HepG2 (cell line): Measurements from ENCODE around the gene SETD5. TPM values are rescaled to one million over a fixed set of nuclear protein-coding genes. Genes with fewer than 3 reads are reported as not detected.

Experiments
- BORCS8-MEF2B ChIP-seq: sonication (generic); formaldehyde crosslinking; IDR thresholded peaks from 2 replicates; pipeline ENCODE4 v1.8.0; 2022; ENCODE audit warnings: mild to moderate bottlenecking, missing genetic modification reagents
- MZF1 ChIP-seq: sonication (generic); formaldehyde crosslinking; IDR thresholded peaks from 2 replicates; pipeline ENCODE4 v1.8.1; 2023; ENCODE audit warnings: mild to moderate bottlenecking, missing genetic modification reagents, borderline replicate concordance
- NFIC ChIP-seq: IDR thresholded peaks from 2 replicates; pipeline ENCODE4 v1.6.1; 2012; ENCODE audit warnings: mild to moderate bottlenecking, low read length, inconsistent platforms
- ZNF567 ChIP-seq: sonication (generic); formaldehyde crosslinking; IDR thresholded peaks from 2 replicates; pipeline ENCODE4 v1.8.1; 2023; ENCODE audit warnings: mild to moderate bottlenecking, missing genetic modification reagents, borderline replicate concordance
- ZSCAN31 ChIP-seq: sonication (generic); formaldehyde crosslinking; IDR thresholded peaks from 2 replicates; pipeline ENCODE4 v1.5.0; 2020; ENCODE audit warnings: low read depth, mild to moderate bottlenecking, missing genetic modification reagents
- polyA plus RNA-seq, 8 experiments: library from polyadenylated mRNA; depleted of rRNA in 3 of 8; stranded (reverse) in 7 of 8; unstranded in 1 of 8; fragments of >200 nt; fragmentation: Illumina TruSeq in 4 of 8; extraction: Trizol in 4 of 8; gene quantifications; 2 replicates each; pipeline versions ENCODE4 v1.2.1 to v1.2.3, GENCODE V29; 2011 to 2016; ENCODE audit warnings: low read depth in 4 of 8, missing spikeins in 1 of 8, mixed read lengths in 1 of 8; ENCODE audit not compliant: insufficient read depth in 1 of 8
- total RNA-seq, 5 experiments: library from RNA; depleted of rRNA; stranded (reverse); fragments of >200 nt; fragmentation: Illumina TruSeq; extraction: Trizol; gene quantifications; 2 replicates each; pipeline ENCODE4 v1.2.3, GENCODE V29; 2016; ENCODE audit warnings: low read depth in 1 of 5
- TF ChIP-seq, protein P1 (sequence below): sonication (generic); formaldehyde crosslinking; IDR thresholded peaks from 2 replicates; pipeline ENCODE4 v1.4.0; 2020; ENCODE audit warnings: missing genetic modification reagents, borderline replicate concordance
- TF ChIP-seq, protein P2 (sequence below), 2 experiments: IDR thresholded peaks; 2 replicates each; pipeline ENCODE4 v1.6.1; 2011 to 2012; ENCODE audit warnings: low read length in 2 of 2, borderline replicate concordance in 1 of 2, low read depth in 1 of 2, mild to moderate bottlenecking in 1 of 2, moderate library complexity in 1 of 2
- TF ChIP-seq, protein P3 (sequence below): sonication (generic); formaldehyde crosslinking; IDR thresholded peaks from 2 replicates; pipeline ENCODE4 v1.9.0; 2021; ENCODE audit warnings: missing genetic modification reagents, borderline replicate concordance
- TF ChIP-seq, protein P4 (sequence below): sonication (generic); formaldehyde crosslinking; IDR thresholded peaks from 2 replicates; pipeline ENCODE4 v1.4.0; 2020; ENCODE audit warnings: missing genetic modification reagents

SETD5 gene
- total and polyA plus RNA-seq, 2 of the 13 experiments (the other 11 are each of a cell fraction or from before 2014, with no cell fraction given): 46.8 to 95.8 TPM

DNA sequence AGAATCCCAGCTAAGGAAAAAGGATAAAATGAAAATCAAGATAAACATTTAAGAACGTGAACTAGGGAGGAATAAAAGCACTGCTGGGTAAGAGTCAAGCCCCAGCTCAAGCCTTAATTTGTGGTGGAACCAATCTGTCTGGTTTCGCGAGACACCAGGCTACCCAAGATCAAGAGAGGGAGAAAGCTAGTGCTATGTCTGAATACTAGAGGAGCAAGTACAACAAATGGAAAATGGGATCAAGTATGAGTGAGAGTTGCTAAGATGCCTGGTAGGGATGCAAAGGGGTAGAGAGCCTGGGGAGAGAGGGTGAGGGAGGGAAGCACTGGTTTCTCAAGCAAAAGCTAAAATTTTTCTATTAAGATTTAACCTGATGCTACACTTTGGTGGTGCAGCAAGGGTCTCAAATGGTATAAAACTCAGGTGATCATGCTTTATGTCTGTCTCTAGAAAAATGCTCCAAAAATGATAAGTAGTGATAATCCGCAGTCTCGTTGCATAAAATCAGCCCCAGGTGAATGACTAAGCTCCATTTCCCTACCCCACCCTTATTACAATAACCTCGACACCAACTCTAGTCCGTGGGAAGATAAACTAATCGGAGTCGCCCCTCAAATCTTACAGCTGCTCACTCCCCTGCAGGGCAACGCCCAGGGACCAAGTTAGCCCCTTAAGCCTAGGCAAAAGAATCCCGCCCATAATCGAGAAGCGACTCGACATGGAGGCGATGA, 1.7 kb upstream of the SETD5 start (continued):
- TF ChIP-seq, protein P1, sequence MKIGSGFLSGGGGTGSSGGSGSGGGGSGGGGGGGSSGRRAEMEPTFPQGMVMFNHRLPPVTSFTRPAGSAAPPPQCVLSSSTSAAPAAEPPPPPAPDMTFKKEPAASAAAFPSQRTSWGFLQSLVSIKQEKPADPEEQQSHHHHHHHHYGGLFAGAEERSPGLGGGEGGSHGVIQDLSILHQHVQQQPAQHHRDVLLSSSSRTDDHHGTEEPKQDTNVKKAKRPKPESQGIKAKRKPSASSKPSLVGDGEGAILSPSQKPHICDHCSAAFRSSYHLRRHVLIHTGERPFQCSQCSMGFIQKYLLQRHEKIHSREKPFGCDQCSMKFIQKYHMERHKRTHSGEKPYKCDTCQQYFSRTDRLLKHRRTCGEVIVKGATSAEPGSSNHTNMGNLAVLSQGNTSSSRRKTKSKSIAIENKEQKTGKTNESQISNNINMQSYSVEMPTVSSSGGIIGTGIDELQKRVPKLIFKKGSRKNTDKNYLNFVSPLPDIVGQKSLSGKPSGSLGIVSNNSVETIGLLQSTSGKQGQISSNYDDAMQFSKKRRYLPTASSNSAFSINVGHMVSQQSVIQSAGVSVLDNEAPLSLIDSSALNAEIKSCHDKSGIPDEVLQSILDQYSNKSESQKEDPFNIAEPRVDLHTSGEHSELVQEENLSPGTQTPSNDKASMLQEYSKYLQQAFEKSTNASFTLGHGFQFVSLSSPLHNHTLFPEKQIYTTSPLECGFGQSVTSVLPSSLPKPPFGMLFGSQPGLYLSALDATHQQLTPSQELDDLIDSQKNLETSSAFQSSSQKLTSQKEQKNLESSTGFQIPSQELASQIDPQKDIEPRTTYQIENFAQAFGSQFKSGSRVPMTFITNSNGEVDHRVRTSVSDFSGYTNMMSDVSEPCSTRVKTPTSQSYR (CRISPR knock-in tag): no peak
- TF ChIP-seq ZSCAN31 (CRISPR knock-in tag) (no peak), BORCS8-MEF2B (CRISPR knock-in tag) (0 out of 2 replicates have a peak, but pooled peaks have one; percentile 6), NFIC (no peak), ZNF567 (CRISPR knock-in tag) (no peak), MZF1 (CRISPR knock-in tag) (no peak)
- TF ChIP-seq, protein P2, sequence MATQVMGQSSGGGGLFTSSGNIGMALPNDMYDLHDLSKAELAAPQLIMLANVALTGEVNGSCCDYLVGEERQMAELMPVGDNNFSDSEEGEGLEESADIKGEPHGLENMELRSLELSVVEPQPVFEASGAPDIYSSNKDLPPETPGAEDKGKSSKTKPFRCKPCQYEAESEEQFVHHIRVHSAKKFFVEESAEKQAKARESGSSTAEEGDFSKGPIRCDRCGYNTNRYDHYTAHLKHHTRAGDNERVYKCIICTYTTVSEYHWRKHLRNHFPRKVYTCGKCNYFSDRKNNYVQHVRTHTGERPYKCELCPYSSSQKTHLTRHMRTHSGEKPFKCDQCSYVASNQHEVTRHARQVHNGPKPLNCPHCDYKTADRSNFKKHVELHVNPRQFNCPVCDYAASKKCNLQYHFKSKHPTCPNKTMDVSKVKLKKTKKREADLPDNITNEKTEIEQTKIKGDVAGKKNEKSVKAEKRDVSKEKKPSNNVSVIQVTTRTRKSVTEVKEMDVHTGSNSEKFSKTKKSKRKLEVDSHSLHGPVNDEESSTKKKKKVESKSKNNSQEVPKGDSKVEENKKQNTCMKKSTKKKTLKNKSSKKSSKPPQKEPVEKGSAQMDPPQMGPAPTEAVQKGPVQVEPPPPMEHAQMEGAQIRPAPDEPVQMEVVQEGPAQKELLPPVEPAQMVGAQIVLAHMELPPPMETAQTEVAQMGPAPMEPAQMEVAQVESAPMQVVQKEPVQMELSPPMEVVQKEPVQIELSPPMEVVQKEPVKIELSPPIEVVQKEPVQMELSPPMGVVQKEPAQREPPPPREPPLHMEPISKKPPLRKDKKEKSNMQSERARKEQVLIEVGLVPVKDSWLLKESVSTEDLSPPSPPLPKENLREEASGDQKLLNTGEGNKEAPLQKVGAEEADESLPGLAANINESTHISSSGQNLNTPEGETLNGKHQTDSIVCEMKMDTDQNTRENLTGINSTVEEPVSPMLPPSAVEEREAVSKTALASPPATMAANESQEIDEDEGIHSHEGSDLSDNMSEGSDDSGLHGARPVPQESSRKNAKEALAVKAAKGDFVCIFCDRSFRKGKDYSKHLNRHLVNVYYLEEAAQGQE (IDR thresholded peaks at IDR 0.05; ENCODE audit: borderline replicate concordance in 1 of 2, low read depth in 1 of 2, low read length in 2 of 2): no peak
- TF ChIP-seq, protein P3, sequence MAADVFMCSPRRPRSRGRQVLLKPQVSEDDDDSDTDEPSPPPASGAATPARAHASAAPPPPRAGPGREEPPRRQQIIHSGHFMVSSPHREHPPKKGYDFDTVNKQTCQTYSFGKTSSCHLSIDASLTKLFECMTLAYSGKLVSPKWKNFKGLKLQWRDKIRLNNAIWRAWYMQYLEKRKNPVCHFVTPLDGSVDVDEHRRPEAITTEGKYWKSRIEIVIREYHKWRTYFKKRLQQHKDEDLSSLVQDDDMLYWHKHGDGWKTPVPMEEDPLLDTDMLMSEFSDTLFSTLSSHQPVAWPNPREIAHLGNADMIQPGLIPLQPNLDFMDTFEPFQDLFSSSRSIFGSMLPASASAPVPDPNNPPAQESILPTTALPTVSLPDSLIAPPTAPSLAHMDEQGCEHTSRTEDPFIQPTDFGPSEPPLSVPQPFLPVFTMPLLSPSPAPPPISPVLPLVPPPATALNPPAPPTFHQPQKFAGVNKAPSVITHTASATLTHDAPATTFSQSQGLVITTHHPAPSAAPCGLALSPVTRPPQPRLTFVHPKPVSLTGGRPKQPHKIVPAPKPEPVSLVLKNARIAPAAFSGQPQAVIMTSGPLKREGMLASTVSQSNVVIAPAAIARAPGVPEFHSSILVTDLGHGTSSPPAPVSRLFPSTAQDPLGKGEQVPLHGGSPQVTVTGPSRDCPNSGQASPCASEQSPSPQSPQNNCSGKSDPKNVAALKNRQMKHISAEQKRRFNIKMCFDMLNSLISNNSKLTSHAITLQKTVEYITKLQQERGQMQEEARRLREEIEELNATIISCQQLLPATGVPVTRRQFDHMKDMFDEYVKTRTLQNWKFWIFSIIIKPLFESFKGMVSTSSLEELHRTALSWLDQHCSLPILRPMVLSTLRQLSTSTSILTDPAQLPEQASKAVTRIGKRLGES: no peak
- TF ChIP-seq, protein P4, sequence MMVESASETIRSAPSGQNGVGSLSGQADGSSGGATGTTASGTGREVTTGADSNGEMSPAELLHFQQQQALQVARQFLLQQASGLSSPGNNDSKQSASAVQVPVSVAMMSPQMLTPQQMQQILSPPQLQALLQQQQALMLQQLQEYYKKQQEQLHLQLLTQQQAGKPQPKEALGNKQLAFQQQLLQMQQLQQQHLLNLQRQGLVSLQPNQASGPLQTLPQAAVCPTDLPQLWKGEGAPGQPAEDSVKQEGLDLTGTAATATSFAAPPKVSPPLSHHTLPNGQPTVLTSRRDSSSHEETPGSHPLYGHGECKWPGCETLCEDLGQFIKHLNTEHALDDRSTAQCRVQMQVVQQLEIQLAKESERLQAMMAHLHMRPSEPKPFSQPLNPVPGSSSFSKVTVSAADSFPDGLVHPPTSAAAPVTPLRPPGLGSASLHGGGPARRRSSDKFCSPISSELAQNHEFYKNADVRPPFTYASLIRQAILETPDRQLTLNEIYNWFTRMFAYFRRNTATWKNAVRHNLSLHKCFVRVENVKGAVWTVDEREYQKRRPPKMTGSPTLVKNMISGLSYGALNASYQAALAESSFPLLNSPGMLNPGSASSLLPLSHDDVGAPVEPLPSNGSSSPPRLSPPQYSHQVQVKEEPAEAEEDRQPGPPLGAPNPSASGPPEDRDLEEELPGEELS (CRISPR knock-in tag): 0 out of 2 replicates have a peak, but pooled peaks have one; percentile 14
- TF ChIP-seq, all 625 proteins: peak for 10
